HL-60/S4 (cell line): ENCODE results near the gene NAV2.

Source experiments
- in situ Hi-C: fragments of 300-500 bp; cut with MboI; formaldehyde crosslinking; loops from 2 replicates; pipeline ENCODE4 v1.14.3; 2022; ENCODE audit warnings: low sequenced_read_pairs

The NAV2 gene

DNA sequence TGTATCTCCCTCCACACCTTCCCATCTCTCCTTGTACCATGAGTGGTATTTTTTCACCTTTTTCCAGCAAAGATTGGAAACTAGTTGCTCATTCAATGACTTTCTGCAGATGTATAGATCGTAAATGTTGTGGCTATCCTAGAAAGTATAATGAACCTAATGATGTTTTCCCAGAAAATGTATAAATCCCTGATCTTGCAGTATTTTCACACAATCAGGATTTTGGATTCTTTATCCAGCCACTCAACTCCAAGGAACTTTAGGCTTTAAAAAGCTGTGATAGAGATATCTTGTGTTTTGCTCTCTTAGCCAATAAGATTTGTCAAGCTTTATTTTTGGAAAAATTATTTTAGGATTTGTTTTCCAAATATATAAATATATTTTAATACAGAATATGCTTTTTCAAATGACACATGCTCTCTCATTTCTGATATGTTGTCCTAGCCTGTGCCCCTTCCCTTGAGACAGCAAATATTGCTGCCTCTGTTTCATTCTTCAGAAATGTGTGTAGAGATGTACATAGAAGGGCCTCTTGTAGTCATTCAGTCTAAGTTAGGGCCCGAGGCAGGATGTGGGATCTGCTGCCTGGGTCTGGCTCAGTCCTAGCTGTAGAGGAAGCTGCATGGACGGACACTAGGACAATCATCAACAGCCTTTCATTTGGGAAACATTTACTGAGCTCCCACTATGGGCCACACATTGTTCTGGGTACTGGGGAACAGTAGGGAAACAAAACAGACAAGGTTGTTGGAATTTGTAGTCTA is 62.4 kb downstream of the NAV2 start:
- in situ Hi-C loops: no loop called here

DNA sequence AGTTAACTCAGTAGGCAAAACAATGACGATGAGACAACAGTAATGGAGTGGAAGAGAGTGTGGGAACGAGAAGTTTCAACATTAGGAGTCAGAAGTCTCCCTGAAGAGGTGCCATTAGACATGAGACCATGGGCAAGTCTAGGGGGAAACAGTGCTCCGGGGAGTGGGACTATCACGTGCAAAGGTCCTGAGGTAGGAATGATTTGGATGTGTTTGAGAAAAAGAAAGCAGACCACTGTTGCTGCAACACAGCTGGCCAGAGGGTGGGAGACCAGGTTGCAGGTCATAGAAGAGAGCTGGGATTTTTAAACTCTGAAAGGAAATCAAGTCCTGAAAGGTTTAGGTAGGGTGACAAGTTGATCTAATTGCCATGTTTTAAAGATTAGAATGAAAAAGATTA is 63.0 kb downstream of the NAV2 start:
- in situ Hi-C loops: no loop called here

DNA sequence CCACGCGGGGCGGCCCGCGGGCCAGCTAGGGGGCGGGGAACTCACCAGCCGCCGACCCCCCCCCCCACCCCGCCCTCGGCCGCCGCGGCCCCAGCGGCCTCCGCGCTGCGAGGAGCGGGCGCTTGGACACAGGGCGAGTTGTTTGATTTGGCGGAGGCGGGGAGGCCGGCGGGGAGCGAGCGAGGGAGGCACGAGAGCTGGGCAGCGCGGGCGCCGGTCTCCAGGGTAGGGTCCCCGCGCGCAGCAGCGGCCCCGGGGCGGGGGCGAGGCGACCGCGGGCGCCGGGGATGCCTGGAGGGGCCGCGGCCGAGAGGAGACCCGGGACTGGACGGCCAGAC is 64.4 kb downstream of the NAV2 start:
- in situ Hi-C loops: no loop called here

DNA sequence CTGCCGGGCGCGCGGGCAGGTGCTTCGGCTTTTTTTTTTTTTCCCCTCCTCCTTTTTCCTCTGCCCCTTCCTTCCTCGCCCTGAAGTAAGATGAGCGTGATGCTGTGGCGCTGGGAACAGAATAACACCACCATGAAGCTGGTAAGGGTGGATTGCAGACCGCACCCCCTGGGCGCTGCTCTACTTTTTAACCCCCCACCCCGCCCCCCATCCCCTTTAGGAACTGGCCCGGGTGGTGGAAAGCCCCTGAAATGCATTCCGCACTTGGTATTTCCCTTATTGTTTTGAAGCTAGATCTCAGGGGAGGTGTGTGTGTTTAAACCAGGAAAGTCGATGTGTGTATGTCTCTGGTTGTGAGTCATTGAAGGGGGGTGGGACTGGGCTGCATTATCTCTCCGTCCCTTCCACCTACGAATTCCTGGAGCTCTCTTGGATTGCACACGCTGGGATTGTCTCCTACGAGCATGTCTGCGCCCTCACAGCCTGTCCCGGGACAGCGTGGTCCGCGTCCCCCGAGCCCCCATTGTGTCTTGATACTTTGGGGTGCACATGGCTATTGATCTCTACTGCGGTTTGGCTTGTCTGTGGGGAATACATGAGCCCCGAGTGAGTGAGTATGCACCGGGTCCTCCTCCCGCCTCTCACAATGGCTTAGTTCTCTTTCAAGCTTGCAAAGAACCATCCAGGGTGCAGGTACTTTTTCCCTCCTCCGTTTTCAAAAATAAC is 64.9 kb downstream of the NAV2 start:
- in situ Hi-C loops: no loop called here

DNA sequence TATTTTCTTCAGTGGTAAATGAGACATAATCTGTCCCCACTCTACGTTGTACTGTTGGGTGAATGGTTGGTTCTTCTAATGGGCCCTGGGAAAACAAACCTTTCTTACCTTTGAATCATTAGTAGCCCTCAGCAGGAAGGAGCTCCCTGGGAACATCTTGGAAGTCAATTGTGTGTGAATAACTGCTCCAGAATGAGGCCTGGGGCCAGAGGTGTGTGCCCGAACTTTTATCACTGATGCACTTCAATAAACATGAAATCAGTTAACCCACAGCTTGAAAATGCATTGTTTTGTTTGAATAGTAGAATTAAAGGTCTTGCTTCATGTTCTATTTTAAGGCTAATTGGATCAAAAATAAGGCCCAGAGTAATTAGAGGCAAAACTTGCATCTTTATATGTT is 67.1 kb downstream of the NAV2 start:
- in situ Hi-C loops: no loop called here

DNA sequence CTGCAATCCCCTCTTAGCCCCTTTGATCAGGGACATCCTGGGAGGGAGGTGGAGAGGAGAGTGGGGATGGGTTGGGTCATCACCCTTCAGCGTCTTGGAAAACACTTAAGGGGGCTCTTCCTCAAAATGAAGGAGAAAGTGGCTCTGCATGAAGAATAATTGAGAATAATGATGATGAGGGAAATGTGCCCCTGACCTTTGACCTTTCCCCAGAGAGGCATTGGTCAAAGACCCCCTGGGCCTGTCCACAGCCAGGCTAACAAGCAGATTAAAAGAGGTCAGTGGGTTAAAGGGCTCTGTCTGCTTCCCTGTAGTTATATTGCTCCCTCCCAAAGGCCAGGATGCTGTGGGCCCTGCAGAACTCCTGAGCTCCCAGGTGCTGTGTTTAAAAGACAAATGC is 68.7 kb downstream of the NAV2 start:
- in situ Hi-C loops: no loop called here

DNA sequence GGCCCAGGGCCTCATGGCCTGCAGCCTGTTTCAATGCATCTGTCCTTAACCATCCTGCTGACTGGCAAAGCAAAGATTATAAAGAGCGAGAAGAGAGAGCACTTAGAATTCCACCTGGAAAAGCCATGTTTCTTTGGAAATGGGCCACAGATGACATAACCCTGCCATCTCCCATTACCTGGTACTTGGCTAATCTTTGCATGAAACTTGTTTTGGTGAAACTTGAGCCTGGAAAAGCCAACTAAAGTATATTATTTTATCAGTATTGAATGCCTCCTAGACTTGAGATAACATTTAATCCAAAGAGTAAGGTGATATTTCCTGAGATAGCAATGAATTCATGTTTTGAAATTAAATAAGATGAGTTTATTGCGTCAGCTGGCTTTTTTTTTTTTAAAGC is 72.6 kb downstream of the NAV2 start:
- in situ Hi-C loops: no loop called here

DNA sequence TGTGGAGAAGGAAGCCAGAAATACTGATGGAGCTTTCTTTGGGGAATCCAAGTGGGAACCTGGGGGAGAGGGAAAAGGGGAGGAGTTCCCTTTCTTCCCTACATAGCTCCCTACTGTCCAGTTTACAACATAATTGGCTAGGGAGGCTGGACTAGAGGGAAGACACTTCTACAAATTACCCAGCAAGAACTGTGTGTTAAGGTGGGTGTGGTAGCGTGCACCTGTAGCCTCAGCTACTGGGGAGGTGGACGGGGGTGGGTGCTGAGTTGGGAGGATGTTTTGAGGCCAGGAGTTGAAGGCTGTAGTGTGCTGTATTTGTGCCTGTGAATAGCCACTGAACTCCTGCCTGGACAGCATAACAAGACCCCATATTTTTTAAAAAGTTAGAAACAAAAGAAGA is 74.0 kb downstream of the NAV2 start:
- in situ Hi-C loops: no loop called here

DNA sequence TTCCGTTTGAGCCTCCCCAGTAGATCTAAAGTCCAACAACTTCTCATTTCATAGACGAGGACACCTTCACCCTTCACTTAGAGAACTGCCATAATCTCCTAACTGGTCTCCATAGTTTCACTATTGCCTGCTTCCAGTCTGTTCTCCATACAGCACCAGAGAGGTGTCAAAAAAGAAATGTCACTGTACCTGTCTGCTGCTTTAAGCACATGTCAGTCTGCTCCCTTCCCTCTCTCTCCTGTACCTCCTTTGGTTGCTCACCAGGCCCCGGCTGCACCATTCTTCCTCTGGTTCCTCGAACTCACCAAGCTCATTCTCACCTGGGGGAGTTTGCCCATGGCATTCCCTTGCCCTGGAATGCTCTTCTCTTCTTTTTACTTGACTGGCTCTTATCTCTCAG is 75.8 kb downstream of the NAV2 start:
- in situ Hi-C loops: no loop called here

DNA sequence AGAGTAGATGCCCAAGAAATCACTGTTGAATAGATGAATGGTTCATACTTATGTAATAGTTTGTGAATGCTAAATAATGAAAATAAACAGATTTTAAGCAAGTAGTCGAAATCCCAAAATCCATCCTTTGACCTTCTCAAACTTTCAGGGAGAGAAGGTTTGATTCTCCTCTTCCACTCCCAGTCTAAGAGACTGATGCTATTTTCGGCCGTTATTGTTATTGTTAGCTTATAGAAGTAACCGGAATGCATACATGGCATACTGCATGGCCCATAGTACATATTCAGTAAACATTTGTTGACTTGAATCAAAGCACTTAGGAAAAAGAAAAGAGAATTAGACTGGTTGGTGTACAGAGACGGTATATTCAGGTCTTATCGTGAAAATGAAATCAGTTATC is 76.6 kb downstream of the NAV2 start:
- in situ Hi-C loops: no loop called here

DNA sequence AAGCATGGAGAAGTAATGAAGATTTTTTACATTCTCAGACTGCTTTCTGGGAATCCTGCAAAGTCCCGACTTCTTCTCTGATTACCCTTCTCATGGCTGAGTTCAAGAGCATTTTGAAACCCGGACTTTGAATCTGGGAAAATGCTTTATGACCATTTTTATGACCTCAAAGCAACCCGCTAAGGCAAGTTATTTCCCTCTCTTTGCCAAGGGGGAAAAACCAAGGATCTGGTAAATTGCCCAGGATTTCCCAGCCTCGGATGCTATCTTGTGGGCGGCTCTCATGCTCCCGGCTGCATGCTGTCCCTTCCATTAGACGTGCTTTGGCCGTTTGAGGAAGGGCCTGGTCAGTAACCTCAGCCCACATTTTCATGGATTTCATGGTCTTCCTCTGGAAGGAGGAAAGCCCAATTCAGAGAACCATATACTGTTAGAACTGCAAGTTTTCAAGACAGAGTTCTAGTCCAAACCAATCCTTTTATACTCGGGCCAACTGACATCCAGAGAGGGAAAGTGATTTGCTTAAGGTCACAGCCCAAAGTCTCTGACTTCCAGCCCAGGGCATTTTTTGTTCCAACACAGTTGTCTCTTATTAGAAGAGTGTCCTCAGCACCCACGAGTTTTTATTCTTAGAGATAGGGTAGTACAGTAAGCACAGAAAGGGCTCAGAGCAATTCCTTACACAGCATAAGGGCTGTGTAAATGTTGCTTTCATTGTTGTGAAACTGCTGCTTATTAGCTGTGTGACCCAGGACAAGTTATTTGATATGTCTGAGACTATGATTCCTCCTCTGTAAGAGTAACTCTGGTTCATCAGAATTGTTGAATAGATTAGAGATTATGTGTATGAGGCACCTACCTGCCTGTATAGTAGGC is 77.4 kb downstream of the NAV2 start:
- in situ Hi-C loops: no loop called here

DNA sequence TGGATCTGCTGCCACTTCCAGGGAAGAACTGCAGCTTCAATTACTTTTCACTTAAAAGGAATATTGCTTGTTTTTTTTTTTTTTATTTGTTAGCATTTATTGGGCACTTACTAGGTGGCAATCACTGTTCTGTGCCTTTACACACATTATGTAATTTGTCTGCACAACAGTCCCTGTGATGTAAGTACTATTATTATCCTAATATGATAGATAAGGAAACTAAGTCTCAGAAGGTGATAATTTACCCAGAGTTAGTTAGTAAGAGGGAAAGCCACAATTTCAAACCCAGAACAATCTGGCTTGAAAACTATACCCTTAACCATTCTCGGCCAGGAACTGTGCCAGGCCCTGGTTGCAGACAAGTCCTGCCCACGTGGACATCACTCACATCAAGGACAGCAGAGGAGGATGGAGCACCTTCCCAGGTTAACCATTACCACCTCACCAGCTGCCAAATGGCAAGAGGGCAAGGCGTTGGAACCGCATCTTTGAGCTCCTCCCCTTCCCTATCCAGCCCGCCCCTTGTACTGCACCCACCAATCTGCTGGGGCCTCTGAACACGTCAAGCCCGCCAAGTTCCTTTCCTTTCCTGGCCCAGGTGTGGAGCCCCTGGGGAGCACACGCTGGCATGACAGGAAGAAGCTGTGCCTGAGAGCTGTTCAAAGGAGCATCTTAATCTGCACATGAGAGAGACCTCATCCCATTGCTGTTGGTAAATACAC is 78.4 kb downstream of the NAV2 start:
- in situ Hi-C loops: no loop called here

DNA sequence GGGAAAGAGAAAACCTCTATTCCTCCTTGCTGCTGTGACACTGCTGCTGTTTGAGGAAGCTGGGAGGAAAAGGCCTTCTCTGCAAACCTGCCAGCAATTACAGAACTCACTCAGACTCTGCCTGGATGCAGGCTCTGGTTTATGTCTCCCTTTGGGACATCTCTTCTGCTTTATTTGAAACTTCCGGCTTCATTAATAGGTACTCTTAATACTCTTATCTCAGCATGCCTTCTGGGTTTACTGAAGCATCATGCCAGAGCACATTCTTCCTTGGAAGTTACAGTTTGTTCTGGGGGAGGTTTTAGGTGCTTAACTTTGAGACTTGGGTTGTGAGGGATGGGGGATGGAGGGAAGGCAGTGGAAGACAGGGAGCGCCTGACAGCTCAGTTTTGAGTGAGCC is 79.9 kb downstream of the NAV2 start:
- in situ Hi-C loops: no loop called here

DNA sequence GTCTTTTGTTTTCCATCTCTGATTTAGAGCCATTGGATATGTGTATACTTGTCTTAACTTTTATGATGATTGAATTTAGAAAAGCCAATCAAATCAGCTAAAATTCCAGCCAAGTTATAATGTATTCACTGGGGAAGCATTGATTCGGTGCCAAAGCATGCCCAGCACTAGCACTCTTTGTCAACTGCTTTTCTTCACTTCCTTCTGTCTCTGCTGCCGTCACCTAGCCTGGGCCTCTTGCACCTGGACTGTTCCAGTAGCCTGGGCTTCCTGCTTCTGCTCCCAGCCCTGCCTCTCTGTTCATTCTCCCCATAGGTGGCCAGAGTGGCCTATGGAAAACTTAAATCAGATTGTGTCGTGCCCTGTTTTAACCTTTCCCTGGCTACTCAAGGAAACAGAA is 80.7 kb downstream of the NAV2 start:
- in situ Hi-C loops: no loop called here

DNA sequence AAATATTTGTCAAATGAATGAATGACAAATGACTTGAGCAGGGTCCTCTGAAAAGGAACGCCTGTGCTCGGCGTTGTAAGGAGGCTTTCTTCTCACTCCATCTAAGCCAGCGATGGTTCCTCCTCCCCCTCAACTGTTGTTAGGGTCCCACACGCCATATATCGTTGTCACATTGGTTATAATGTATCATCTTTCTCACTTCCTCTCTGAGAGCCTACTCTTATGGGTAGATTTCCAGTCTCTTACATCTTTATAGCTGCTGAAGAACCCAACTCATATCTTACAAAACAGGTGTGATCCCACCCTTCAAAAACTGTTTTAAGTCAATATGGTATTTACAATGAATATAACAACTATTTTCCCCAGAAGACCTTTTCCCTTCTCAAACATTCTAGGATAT is 81.5 kb downstream of the NAV2 start:
- in situ Hi-C loops: no loop called here

DNA sequence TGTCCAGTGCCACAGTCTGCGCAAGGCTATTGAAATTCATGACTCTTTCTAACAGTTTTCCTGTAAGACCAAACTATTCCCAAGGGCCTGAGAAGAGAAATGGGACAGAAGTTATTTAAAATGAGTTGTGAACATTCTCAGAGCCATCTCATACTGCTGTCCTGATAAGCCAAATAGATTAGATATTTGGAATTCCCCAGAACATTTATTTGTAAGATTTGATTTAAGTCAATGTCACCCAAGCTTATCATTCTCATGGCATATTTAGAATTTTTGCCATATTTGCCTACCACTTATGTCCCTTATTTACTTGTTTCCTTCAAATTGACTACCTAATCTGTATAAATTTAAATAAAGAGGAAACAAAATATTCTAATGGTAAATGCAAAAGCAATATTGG is 82.4 kb downstream of the NAV2 start:
- in situ Hi-C loops: no loop called here

DNA sequence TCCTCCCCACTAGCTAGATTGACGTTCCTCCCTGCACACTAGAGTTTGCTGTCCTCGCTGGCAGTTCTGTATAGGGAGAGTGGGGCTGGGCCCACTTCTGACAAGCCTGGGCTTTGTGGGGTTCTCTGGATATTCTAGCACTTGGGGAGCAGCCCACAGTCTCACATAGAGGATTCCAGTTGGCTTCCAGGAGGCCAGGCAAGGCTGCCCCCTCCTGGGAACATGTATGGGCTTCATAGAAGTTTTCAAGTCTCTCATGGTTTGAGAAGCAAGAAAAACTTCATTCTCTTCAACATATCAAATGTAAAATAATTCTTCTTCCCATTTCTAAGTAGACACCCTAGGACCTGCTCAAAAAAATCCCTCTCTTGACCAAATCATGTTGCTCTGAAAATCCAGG is 87.5 kb downstream of the NAV2 start:
- in situ Hi-C loops: no loop called here

DNA sequence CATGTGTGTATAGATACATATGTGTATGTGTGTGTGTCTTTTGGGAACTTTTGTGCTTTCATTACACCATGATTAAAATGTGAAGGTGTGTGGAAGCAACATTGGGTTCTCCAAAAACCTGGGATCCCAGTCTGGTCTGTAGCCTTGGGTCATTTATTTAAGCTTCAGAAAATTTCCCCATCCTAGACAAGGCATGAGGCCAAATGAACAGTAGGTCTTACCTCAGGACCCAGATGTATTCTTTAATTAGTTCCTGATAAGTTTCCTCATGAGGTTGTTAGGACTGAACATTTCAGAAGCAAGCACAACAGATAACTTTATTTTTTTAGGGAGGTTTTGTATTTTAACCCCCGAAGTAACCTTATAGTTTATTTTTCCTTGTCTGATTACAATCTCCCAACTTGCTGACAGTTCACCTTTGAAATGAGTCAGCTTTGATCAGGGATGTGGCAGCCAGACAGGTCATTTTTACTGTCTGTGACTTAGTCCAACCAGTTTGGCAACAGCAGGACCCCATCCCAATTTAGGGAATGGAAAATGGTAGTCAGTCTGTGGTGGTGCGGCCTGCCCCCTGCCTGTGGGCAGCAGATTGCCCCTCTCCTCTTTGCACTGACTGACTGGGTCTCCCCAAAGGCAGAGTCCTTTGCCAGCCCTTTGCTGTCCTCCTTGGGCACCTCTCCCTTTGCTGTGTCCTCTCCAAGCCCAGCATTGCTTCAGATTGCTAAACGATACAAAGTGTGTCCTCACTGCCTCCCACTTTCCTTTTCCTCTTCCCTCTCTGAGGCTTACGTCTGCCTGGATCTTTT is 88.3 kb downstream of the NAV2 start:
- in situ Hi-C loops: no loop called here

DNA sequence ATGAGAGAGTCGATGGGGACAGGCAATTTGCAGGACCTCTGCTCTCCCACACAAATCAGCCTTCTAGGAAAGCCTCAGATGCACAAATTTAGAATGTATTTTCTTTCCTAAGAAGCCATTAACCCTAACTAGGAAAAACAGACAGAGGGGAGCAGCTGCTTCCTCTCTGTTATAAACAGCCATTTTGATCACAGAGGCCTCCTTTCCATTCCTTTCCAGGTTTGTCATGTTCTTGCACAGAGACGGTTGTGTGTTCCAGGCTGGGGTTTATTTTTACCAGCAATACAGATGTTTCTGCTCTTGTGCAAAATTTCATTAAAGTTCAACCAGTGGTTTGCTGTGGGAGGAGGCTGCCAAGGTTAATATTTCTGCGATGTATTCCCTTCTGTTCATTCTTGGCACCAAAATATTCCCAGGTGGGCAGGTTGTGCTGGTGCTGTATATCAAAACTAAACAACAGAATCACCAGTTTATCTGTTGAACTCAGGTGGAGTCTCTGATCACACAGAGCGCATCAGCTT is 90.2 kb downstream of the NAV2 start:
- in situ Hi-C loops: no loop called here

DNA sequence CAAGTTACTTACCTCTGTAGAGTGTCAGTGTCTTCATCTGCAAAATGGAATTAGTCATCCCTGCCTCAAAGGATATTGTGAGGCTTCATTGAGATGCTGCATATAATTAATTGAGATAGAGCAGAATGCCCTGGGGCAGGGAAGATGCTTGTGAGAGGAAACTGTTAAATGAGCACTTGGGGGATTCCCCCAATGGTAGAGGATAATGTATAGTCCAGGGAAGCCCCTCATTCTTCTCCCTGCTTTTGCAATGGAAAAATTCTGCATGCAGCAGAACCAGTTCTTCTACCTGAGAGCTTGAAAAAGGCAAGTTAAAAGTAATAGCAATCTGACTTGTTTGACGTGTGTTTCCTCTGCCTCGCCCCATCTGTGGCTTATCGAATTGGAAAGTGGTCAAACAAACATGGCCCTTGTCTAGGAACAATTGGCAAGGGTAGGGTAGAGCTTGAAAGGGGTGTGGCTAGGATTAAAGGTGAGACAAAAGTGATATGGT is 90.9 kb downstream of the NAV2 start:
- in situ Hi-C loops: no loop called here
